Heart left ventricle (tissue), 13 donors: ENCODE measurements around the gene GNL3.

Source experiments
- POLR2A ChIP-seq, 2 donors: fragments of 450-650 bp; IDR thresholded peaks; one replicate each; pipeline ENCODE4 v1.6.1; 2017; ENCODE audit warnings: antibody characterized with exemption in 2 of 2, mild to moderate bottlenecking in 2 of 2, moderate library complexity in 2 of 2
- TF ChIP-seq, protein P1 (sequence below), 12 donors: fragments of 200-600 bp; sonication (generic) in 4 of 12; IDR thresholded peaks; one replicate each; pipeline versions ENCODE4 v1.5.0 to v1.8.0; 2018 to 2022; ENCODE audit warnings: antibody characterized with exemption in 12 of 12, mild to moderate bottlenecking in 5 of 12
- donor health status: ischemic (EF 13 %, LVEDD 7.1; RV severe dilation, severe dysfunction).
- donor health status: DM: no; HTN: yes; CAD: no.
- donor health status: DM: no; HTN: no; CAD: no.
- donor health status: ischemic (EF 25% LVEDD 6.9; RV normal size, moderate dysfunction).
- donor health status: ischemic (EF 25% LVEDD 5.7; RV mildly dilated, moderate dysfunction).
- donor health status: ischemic (EF 35%, LVEDD 5.7; RV mildly dilated, moderate dysfunction).
- donor health status: nonischemic (EF 11% LVEDD 7.7; RV severe dilation, severe dysfunction).
- donor health status: DM: yes; HTN: yes; CAD: no.
- donor health status: PGD.
- donor health status: ischemic (EF 29% LVEDD 5.4; RV normal size, mild dysfunction).
- donor health status: nonischemic (EF 23%, LVEDD 6.1; RV moderate dilation, normal function).

DNA sequence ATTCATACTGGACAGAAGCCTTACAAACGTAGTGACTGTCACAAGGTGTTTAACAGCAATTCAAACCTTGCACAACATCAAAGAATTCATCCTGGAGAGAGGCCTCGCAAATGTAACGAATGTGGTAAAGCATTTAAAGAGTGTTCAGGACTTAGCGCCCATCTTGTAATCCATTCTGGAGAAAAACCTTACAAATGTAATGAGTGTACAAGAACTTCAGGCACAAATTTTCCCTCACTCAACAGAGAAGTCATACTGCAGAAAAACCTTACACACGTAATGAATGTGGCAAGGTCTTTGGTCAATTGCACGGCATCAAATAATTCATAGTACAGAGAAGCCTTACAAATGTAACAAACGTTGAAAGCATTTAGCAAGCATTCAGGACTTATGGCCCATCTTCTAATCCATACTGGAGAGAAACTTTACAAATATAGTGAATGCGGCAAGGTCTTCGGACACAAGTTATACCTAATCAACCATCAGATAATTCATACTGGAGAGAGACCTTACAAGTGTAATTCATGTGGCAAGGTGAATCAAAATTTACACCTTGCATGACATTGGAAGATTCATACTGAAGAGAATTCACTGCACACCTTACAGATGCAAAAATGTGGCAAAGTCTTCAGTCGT lies 47.5 kb downstream of the GNL3 start:
- no peak for TF ChIP-seq POLR2A (IDR thresholded peaks at IDR 0.05)
- TF ChIP-seq, protein P1, sequence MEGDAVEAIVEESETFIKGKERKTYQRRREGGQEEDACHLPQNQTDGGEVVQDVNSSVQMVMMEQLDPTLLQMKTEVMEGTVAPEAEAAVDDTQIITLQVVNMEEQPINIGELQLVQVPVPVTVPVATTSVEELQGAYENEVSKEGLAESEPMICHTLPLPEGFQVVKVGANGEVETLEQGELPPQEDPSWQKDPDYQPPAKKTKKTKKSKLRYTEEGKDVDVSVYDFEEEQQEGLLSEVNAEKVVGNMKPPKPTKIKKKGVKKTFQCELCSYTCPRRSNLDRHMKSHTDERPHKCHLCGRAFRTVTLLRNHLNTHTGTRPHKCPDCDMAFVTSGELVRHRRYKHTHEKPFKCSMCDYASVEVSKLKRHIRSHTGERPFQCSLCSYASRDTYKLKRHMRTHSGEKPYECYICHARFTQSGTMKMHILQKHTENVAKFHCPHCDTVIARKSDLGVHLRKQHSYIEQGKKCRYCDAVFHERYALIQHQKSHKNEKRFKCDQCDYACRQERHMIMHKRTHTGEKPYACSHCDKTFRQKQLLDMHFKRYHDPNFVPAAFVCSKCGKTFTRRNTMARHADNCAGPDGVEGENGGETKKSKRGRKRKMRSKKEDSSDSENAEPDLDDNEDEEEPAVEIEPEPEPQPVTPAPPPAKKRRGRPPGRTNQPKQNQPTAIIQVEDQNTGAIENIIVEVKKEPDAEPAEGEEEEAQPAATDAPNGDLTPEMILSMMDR (IDR thresholded peaks at IDR 0.05), result no peak
